ENCODE data around the gene CSTPP1. TPM values are rescaled to one million over a fixed set of nuclear protein-coding genes. Genes with fewer than 3 reads are reported as not detected.

The CSTPP1 gene
- total and polyA plus RNA-seq, 2 of the 8 experiments (the other 6 are each of a cell fraction or from before 2014, with no cell fraction given), result 24.2 to 28.7 TPM

- TF ChIP-seq TBP (IDR thresholded peaks at IDR 0.05; ENCODE audit: low read depth, low read length) (no peak), CBX5 (IDR thresholded peaks at IDR 0.05; ENCODE audit: low read depth, low read length) (no peak), SUZ12 (IDR thresholded peaks at IDR 0.05; ENCODE audit: low read length) (no peak), JUN (IDR thresholded peaks at IDR 0.05; ENCODE audit: low read depth, low read length) (no peak), JUND (IDR thresholded peaks at IDR 0.05; ENCODE audit: low read length) (no peak), BRCA1 (IDR thresholded peaks at IDR 0.05; ENCODE audit: low read depth, low read length) (no peak)
Observed at GRCh38 chr11:47183031-47183856, 246.7 kb downstream of the CSTPP1 start (continued).
